Measurements from ENCODE around the gene KCTD17.

DNA sequence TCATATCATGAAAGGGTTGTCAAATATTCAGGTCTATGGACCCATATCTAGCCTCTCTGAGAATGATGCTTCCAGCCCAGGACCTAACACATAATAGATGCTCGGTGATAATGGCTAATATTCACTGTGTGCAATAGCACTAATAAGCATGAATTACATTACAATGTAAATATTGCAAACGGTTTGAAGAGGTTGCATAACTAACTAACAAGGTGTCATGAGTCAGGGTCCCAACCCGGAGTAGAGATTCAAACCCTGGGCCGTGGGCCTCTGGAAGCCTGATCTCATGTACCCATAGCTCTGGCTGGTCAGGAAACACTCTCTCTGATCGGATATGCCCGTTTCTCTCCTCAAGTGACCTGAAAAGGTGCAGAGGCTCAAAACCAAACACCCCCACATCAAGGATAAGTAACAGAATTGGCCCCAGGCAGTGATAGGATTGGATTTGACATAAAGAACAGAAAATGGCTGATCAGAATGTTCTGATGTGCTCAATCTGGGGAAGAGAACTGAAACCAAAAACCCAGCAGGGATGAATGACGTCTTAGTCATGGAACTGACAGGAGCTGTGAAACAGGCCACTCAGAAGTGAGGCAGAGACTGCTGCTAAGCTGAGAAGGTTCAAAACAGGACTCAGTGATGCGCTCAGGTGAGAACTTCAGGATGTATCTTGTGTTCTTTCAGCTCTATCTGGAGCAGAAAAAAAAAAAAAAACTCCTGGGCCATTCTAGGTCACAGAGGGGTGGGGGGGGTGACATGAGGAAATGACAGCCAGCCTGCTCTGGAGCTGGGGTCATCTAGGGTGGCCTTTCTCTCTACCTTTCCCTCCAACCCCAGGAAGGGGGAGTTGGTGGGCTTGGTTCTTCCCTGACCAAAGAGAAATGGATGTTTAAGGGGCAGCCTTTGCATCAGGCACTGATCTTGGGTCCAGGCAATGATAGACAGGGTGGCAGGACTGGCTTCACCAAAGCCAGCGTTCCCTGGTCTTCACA lies 6.6 kb upstream of the KCTD17 start:
- TF ChIP-seq POLR2A (IDR thresholded peaks at IDR 0.05; ENCODE audit: low read length) (no peak), JUN (IDR thresholded peaks at IDR 0.05) (no peak)

Measured in A549 (cell line).